ENCODE measurements around the gene HES4.

DNA sequence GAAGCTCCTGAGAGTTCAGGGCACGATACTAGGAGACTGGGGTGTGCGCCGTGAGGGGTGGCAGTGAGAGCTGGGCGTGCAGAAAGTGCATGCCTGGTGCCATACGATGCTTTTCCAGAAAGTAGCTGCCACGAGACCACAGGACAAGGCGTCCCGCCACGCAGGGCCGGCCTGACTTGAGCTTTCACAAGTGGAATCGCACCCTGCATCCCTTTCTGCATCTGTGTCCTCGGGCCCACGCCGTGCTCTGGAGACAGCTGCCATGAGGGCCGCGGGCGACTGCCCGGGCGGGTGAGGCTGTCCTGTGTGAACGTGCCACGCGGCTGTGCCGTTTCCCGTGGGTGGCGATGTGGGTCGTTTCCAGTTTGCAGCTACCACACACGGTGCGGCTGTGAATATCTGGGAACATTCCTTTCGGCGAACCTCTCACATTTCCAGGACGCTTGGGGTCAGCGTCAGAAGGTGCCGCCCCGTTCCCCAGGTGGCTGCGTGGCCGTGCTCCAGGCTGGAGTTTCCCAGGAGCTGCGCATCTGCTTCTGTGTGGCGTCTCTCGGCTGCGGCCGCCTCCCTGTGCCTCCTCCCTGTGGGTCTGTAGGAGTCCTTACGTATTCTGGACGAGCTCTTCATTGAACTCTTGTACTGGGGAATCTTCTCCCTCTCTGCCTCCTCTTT lies 17.0 kb downstream of the HES4 start:
- no peak for TF ChIP-seq EGR1 (IDR thresholded peaks at IDR 0.05)
- no peak for TF ChIP-seq RAD21 (IDR thresholded peaks at IDR 0.05; ENCODE audit: low read depth)
- TF ChIP-seq EP300 (IDR thresholded peaks at IDR 0.05; ENCODE audit: borderline replicate concordance), result no peak
- TF ChIP-seq, protein P1, sequence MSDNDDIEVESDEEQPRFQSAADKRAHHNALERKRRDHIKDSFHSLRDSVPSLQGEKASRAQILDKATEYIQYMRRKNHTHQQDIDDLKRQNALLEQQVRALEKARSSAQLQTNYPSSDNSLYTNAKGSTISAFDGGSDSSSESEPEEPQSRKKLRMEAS (IDR thresholded peaks at IDR 0.05), result no peak
- TF ChIP-seq, protein P2, sequence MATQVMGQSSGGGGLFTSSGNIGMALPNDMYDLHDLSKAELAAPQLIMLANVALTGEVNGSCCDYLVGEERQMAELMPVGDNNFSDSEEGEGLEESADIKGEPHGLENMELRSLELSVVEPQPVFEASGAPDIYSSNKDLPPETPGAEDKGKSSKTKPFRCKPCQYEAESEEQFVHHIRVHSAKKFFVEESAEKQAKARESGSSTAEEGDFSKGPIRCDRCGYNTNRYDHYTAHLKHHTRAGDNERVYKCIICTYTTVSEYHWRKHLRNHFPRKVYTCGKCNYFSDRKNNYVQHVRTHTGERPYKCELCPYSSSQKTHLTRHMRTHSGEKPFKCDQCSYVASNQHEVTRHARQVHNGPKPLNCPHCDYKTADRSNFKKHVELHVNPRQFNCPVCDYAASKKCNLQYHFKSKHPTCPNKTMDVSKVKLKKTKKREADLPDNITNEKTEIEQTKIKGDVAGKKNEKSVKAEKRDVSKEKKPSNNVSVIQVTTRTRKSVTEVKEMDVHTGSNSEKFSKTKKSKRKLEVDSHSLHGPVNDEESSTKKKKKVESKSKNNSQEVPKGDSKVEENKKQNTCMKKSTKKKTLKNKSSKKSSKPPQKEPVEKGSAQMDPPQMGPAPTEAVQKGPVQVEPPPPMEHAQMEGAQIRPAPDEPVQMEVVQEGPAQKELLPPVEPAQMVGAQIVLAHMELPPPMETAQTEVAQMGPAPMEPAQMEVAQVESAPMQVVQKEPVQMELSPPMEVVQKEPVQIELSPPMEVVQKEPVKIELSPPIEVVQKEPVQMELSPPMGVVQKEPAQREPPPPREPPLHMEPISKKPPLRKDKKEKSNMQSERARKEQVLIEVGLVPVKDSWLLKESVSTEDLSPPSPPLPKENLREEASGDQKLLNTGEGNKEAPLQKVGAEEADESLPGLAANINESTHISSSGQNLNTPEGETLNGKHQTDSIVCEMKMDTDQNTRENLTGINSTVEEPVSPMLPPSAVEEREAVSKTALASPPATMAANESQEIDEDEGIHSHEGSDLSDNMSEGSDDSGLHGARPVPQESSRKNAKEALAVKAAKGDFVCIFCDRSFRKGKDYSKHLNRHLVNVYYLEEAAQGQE (IDR thresholded peaks at IDR 0.05; ENCODE audit: low read depth), result no peak
- TF ChIP-seq NFIC (IDR thresholded peaks at IDR 0.05), result no peak
- TF ChIP-seq YY1 (IDR thresholded peaks at IDR 0.05; ENCODE audit: low read depth), result no peak
- TF ChIP-seq, protein P3, sequence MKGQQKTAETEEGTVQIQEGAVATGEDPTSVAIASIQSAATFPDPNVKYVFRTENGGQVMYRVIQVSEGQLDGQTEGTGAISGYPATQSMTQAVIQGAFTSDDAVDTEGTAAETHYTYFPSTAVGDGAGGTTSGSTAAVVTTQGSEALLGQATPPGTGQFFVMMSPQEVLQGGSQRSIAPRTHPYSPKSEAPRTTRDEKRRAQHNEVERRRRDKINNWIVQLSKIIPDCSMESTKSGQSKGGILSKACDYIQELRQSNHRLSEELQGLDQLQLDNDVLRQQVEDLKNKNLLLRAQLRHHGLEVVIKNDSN (IDR thresholded peaks at IDR 0.05), result no peak
- no peak for TF ChIP-seq TCF12 (IDR thresholded peaks at IDR 0.05; ENCODE audit: low read depth)
- no peak for TF ChIP-seq TAF1 (IDR thresholded peaks at IDR 0.05; ENCODE audit: low read depth)
- TF ChIP-seq FOXM1 (IDR thresholded peaks at IDR 0.05; ENCODE audit: borderline replicate concordance, low read depth), result no peak
